Heart left ventricle (tissue), 13 donors: ENCODE data around the gene CYB561D1.

Experiments
- POLR2A ChIP-seq, 2 donors: fragments of 450-650 bp; IDR thresholded peaks; one replicate each; pipeline ENCODE4 v1.6.1; 2017; ENCODE audit warnings: antibody characterized with exemption in 2 of 2, mild to moderate bottlenecking in 2 of 2, moderate library complexity in 2 of 2
- TF ChIP-seq, protein P1 (sequence below), 12 donors: fragments of 200-600 bp; sonication (generic) in 4 of 12; IDR thresholded peaks; one replicate each; pipeline versions ENCODE4 v1.5.0 to v1.8.0; 2018 to 2022; ENCODE audit warnings: antibody characterized with exemption in 12 of 12, mild to moderate bottlenecking in 5 of 12
- donor health status: ischemic (EF 13 %, LVEDD 7.1; RV severe dilation, severe dysfunction).
- donor health status: DM: no; HTN: yes; CAD: no.
- donor health status: DM: no; HTN: no; CAD: no.
- donor health status: ischemic (EF 25% LVEDD 6.9; RV normal size, moderate dysfunction).
- donor health status: ischemic (EF 25% LVEDD 5.7; RV mildly dilated, moderate dysfunction).
- donor health status: ischemic (EF 35%, LVEDD 5.7; RV mildly dilated, moderate dysfunction).
- donor health status: nonischemic (EF 11% LVEDD 7.7; RV severe dilation, severe dysfunction).
- donor health status: DM: yes; HTN: yes; CAD: no.
- donor health status: PGD.
- donor health status: ischemic (EF 29% LVEDD 5.4; RV normal size, mild dysfunction).
- donor health status: nonischemic (EF 23%, LVEDD 6.1; RV moderate dilation, normal function).

DNA sequence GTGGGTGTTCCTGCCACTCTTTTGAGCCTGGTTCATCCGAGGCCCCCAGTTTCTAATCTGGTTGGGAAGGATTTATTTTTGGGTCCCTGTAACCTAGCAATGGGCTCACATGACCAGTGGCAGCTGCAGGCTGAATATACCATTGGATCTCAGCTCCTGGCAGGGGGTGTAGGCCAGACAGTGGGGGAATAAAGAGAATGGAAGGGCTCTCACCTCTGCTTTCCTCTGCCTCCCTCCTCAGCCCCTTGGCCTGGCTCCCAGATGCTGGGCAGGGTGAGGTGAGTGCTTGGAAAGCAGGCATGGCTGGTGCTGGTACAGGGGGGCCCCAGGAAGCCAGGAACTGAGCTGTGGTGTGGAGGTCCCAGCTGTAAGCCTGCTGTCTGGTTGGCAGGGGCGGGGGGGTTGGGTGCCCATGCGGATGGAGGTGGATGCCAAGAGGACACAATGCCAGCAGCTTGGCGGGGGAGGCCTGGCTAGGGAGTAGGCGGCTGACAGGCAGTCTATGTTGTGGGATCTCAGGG lies 42.1 kb downstream of the CYB561D1 start:
- TF ChIP-seq, protein P1, sequence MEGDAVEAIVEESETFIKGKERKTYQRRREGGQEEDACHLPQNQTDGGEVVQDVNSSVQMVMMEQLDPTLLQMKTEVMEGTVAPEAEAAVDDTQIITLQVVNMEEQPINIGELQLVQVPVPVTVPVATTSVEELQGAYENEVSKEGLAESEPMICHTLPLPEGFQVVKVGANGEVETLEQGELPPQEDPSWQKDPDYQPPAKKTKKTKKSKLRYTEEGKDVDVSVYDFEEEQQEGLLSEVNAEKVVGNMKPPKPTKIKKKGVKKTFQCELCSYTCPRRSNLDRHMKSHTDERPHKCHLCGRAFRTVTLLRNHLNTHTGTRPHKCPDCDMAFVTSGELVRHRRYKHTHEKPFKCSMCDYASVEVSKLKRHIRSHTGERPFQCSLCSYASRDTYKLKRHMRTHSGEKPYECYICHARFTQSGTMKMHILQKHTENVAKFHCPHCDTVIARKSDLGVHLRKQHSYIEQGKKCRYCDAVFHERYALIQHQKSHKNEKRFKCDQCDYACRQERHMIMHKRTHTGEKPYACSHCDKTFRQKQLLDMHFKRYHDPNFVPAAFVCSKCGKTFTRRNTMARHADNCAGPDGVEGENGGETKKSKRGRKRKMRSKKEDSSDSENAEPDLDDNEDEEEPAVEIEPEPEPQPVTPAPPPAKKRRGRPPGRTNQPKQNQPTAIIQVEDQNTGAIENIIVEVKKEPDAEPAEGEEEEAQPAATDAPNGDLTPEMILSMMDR (IDR thresholded peaks at IDR 0.05), result no peak
- no peak for TF ChIP-seq POLR2A (IDR thresholded peaks at IDR 0.05)
